HG02610 (cell line): ENCODE data around the gene MLXIP.

Source experiments
- ATAC-seq: cut with Tn5 transposase; IDR thresholded peaks from one replicate; pipeline ENCODE4 v1.9.1; 2021; ENCODE audit warnings: mild to moderate bottlenecking, moderate library complexity; ENCODE audit not compliant: unreplicated experiment

Gene MLXIP

GRCh38 chr12:122123051-122123760, 44.6 kb downstream of the MLXIP start:
- no peak for ATAC-seq

GRCh38 chr12:122123761-122124145, 45.2 kb downstream of the MLXIP start:
- ATAC-seq: no peak

- ATAC-seq: no peak
These were observed 45.8 kb downstream of the MLXIP start for GRCh38 chr12:122124370-122124769.

- no peak for ATAC-seq
These were observed 47.1 kb downstream of the MLXIP start for GRCh38 chr12:122125452-122126341.

- ATAC-seq: no peak
These were observed 47.7 kb downstream of the MLXIP start for GRCh38 chr12:122126342-122126635.

GRCh38 chr12:122126713-122127597, 48.4 kb downstream of the MLXIP start:
- no peak for ATAC-seq

GRCh38 chr12:122127839-122128238, 49.3 kb downstream of the MLXIP start:
- ATAC-seq: no peak

- ATAC-seq: no peak
These were observed 49.9 kb downstream of the MLXIP start for GRCh38 chr12:122128481-122128880.

- ATAC-seq: no peak
These were observed 50.6 kb downstream of the MLXIP start for GRCh38 chr12:122129131-122129530.

GRCh38 chr12:122130150-122130549, 51.6 kb downstream of the MLXIP start:
- ATAC-seq: no peak

GRCh38 chr12:122133192-122133950, 54.8 kb downstream of the MLXIP start:
- no peak for ATAC-seq

GRCh38 chr12:122135437-122136031, 57.0 kb downstream of the MLXIP start:
- ATAC-seq: no peak

- ATAC-seq: no peak
These were observed 58.7 kb downstream of the MLXIP start for GRCh38 chr12:122137229-122137628.

GRCh38 chr12:122137681-122138080, 59.1 kb downstream of the MLXIP start:
- no peak for ATAC-seq

- ATAC-seq: no peak
These were observed 59.6 kb downstream of the MLXIP start for GRCh38 chr12:122138181-122138580.

- ATAC-seq: no peak
These were observed 60.1 kb downstream of the MLXIP start for GRCh38 chr12:122138616-122139015.

GRCh38 chr12:122139266-122139665, 60.7 kb downstream of the MLXIP start:
- no peak for ATAC-seq

- no peak for ATAC-seq
These were observed 61.4 kb downstream of the MLXIP start for GRCh38 chr12:122139941-122140340.

- ATAC-seq: no peak
These were observed 62.1 kb downstream of the MLXIP start for GRCh38 chr12:122140467-122141257.
